ENCODE results near the gene SLC19A1. TPM values are rescaled to one million over a fixed set of nuclear protein-coding genes. Genes with fewer than 3 reads are reported as not detected.

The SLC19A1 gene
- total and polyA plus RNA-seq, 2 donors from 2014 or later = 5.1 to 7.2 TPM

DNA sequence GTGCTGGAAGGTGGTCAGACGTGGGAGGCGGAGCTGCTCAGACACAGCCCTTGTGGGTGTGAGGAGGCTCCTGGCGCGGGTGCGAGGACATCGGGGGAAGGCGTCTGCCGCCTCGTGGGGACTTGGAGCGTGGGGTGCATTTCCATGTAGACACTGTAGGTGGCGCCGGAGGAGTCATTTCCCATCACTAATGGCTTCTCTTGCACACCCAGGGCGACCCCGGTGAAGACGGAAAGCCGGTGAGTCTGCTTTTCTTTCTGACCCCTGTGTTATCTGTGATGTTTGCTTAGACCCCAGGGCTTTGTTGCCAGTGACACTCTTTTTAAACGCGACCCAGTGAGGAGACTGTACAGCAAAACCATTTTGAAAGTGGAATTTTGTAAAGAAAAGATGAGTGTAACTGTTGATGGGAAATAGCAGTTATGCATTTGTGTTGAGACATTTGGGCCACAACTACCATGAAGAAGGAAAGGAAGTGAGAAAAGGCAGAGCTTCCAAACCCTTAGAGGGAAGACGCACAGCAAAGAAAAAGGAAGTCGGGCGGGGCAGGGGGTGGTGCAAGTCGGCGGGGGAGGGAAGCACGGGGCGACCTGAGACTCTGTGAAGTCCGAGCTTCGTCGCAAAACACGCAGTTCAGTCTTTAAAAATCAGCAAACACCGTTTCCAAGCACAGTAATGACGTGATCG lies 64.0 kb downstream of the SLC19A1 start:
- H3K9ac ChIP-seq (ENCODE audit: low read length in 3 of 3) = no peak overlapping the region
- peaks cover 10 to 47% (median 24%) of the 10 kb centered on the region in 3 donors for H3K36me3 ChIP-seq (ENCODE audit: control insufficient read depth in 2 of 3, insufficient read depth in 3 of 3, low read length in 3 of 3)
- H3K4me1 ChIP-seq (ENCODE audit: control insufficient read depth in 2 of 3, insufficient read depth in 2 of 3, low read depth in 1 of 3, low read length in 3 of 3) = peaks cover 0 to 6% (median 0%) of the 10 kb centered on the region in 3 donors
- peaks cover 0 to 2% (median 0%) of the 10 kb centered on the region in 3 donors for H3K9me3 ChIP-seq (ENCODE audit: control insufficient read depth in 2 of 3, insufficient read depth in 1 of 3, low read length in 3 of 3)
- TF ChIP-seq, protein P1, sequence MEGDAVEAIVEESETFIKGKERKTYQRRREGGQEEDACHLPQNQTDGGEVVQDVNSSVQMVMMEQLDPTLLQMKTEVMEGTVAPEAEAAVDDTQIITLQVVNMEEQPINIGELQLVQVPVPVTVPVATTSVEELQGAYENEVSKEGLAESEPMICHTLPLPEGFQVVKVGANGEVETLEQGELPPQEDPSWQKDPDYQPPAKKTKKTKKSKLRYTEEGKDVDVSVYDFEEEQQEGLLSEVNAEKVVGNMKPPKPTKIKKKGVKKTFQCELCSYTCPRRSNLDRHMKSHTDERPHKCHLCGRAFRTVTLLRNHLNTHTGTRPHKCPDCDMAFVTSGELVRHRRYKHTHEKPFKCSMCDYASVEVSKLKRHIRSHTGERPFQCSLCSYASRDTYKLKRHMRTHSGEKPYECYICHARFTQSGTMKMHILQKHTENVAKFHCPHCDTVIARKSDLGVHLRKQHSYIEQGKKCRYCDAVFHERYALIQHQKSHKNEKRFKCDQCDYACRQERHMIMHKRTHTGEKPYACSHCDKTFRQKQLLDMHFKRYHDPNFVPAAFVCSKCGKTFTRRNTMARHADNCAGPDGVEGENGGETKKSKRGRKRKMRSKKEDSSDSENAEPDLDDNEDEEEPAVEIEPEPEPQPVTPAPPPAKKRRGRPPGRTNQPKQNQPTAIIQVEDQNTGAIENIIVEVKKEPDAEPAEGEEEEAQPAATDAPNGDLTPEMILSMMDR (IDR thresholded peaks at IDR 0.05; ENCODE audit: borderline replicate concordance, extremely low read depth, insufficient read depth) = peak; percentile 62
- peak overlapping the region in 1 of 3 donors; percentile 11 for H3K4me3 ChIP-seq (ENCODE audit: low read length in 3 of 3)
- FAIRE-seq (no peak), DNase-seq (peak in 4 of 5 donors; percentile 75 to 84 (median 80))
- intact Hi-C loops (cut with DNase I) = no loop called here
- H3K27ac ChIP-seq (ENCODE audit: low read depth in 2 of 2, low read length in 2 of 2) = peak overlapping the region; percentile 15 to 34
- peaks cover 2% of the 10 kb centered on the region for H3K27me3 ChIP-seq (ENCODE audit: control insufficient read depth, insufficient read depth, low read length)

DNA sequence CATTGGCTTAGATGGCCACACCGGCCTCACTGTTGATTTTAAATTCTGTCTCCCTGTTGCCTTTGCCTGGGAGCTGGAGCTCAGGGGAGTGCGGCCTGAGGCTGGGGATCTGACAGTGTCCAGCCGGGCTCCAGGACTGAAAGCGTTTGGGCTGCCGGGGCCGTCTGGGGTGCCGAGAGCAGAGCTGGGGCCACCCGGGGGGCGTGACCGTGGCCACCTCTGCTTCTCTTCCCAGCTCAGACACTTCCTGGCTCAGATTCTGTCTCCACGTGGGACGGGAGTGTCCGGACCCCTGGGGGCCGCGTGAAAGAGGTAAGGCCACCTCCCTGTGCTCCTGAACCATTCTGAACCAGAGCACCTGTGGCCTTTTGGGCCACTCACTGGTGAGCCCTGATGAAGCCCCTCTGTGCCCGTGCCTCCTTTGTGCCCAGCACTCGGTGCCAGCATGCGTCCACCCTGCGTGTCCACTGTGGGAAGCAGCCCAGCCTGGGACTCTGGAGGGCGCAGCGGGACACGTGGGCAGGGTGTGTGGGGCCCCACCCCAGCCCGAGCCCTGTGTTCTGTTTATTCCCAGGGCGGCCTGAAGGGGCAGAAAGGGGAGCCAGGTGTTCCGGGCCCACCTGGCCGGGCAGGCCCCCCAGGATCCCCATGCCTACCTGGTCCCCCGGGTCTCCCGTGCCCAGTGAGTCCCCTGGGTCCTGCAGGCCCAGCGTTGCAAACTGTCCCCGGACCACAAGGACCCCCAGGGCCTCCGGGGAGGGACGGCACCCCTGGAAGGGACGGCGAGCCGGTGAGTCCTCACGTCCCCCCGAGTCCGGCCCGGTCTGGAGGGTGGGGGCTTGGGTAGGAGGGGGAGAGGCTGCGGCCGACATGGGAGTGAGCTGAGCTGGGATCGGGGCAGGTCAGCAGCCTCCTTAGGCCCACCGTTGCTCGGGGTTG lies 64.8 kb downstream of the SLC19A1 start:
- peaks cover 0 to 13% (median 0%) of the 10 kb centered on the region in 3 donors for H3K4me1 ChIP-seq (ENCODE audit: control insufficient read depth in 2 of 3, insufficient read depth in 2 of 3, low read depth in 1 of 3, low read length in 3 of 3)
- TF ChIP-seq, protein P1 (IDR thresholded peaks at IDR 0.05; ENCODE audit: borderline replicate concordance, extremely low read depth, insufficient read depth) = no peak
- H3K27ac ChIP-seq (ENCODE audit: low read depth in 2 of 2, low read length in 2 of 2) = peak overlapping the region in 1 of 2 donors; percentile 15
- no peak overlapping the region for H3K9ac ChIP-seq (ENCODE audit: low read length in 3 of 3)
- H3K9me3 ChIP-seq (ENCODE audit: control insufficient read depth in 2 of 3, insufficient read depth in 1 of 3, low read length in 3 of 3) = peaks cover 0 to 2% (median 0%) of the 10 kb centered on the region in 3 donors
- intact Hi-C loops (cut with DNase I) = no loop called here
- peak in 1 of 5 donors; percentile 74 for DNase-seq
- peaks cover 2% of the 10 kb centered on the region for H3K27me3 ChIP-seq (ENCODE audit: control insufficient read depth, insufficient read depth, low read length)
- FAIRE-seq = no peak
- no peak overlapping the region for H3K4me3 ChIP-seq (ENCODE audit: low read length in 3 of 3)
- peaks cover 10 to 41% (median 24%) of the 10 kb centered on the region in 3 donors for H3K36me3 ChIP-seq (ENCODE audit: control insufficient read depth in 2 of 3, insufficient read depth in 3 of 3, low read length in 3 of 3)

DNA sequence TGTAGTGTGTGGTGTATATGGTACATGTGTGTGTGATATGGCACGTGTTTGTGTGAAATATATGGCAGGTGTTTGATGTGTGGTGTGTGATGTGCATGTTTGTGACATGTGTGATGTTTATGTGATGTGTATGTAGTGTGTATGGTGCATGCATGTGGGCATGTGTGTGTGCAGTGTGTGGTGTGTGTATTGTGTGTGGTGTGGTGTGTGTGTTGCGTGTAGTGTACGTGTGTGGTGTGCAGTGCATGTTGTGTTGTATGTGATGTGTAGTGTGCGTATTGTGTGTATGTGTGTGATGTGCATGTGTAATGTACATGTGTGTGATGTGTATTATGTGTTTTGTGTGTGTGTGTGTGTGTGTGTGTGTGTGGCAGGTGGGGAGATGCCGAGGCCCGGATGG lies 65.7 kb downstream of the SLC19A1 start:
- no peak overlapping the region for H3K4me3 ChIP-seq (ENCODE audit: low read length in 3 of 3)
- TF ChIP-seq, protein P1 (IDR thresholded peaks at IDR 0.05; ENCODE audit: borderline replicate concordance, extremely low read depth, insufficient read depth) = no peak
- H3K9me3 ChIP-seq (ENCODE audit: control insufficient read depth in 2 of 3, insufficient read depth in 1 of 3, low read length in 3 of 3) = peaks cover 0 to 2% (median 0%) of the 10 kb centered on the region in 3 donors
- H3K4me1 ChIP-seq (ENCODE audit: control insufficient read depth in 2 of 3, insufficient read depth in 2 of 3, low read depth in 1 of 3, low read length in 3 of 3) = peaks cover 0 to 18% (median 0%) of the 10 kb centered on the region in 3 donors
- H3K27me3 ChIP-seq (ENCODE audit: control insufficient read depth, insufficient read depth, low read length) = peaks cover 2% of the 10 kb centered on the region
- intact Hi-C loops (cut with DNase I) = no loop called here
- DNase-seq = no peak
- no peak for FAIRE-seq
- H3K9ac ChIP-seq (ENCODE audit: low read length in 3 of 3) = no peak overlapping the region
- H3K36me3 ChIP-seq (ENCODE audit: control insufficient read depth in 2 of 3, insufficient read depth in 3 of 3, low read length in 3 of 3) = peaks cover 10 to 40% (median 22%) of the 10 kb centered on the region in 3 donors
- H3K27ac ChIP-seq (ENCODE audit: low read depth in 2 of 2, low read length in 2 of 2) = no peak overlapping the region

Data from kidney (tissue), 14 donors.